HG03135 (cell line): ENCODE measurements around the gene PRMT1.

Experiments
- ATAC-seq: cut with Tn5 transposase; IDR thresholded peaks from one replicate; pipeline ENCODE4 v1.9.1; 2021; ENCODE audit warnings: mild to moderate bottlenecking, moderate library complexity; ENCODE audit not compliant: unreplicated experiment

Gene PRMT1

GRCh38 chr19:49687566-49688316 is 10.7 kb downstream of the PRMT1 start:
- no peak for ATAC-seq

GRCh38 chr19:49688531-49689132 is 11.6 kb downstream of the PRMT1 start:
- no peak for ATAC-seq

- ATAC-seq = no peak
Observed at GRCh38 chr19:49689133-49690078, 12.3 kb downstream of the PRMT1 start, which contains the start of gene ADM5. Gene ADM5, plus strand, starts transcription at chr19:49689594. Its CDS starts 244 bp downstream, at chr19:49689838.

DNA sequence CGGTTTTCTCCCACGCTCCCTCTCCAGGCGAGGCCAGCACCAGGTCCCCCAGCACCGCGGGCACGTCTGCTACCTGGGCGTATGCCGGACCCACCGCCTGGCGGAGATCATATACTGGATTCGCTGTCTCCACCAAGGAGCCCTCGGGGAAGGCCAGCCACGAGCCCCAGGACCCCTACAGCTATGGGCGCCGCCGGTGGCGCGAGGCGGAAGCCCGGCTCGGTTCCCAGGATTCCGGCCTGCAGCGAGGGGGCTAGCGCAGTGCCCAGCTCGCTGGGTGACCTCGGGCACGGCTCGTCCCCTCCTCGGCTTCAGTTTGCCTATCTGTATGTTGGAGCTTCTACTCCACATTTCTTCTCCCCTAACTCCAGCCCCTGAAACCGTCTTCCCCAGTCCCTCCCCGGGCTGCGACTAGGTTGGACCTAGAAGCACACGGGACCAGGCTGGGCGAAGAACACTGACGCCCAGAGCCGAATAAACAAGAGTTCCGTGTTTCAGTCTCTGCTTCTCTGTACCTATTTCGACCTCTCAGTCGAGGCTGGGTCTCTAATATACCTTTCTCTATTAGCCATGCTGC is 13.1 kb downstream of the PRMT1 start:
- no peak for ATAC-seq

GRCh38 chr19:49690656-49691242 is 13.7 kb downstream of the PRMT1 start, which contains the start of gene CPT1C:
Gene CPT1C, plus strand, starts transcription at chr19:49691116. Its CDS starts 1,137 bp downstream, at chr19:49692253.
- no peak for ATAC-seq

DNA sequence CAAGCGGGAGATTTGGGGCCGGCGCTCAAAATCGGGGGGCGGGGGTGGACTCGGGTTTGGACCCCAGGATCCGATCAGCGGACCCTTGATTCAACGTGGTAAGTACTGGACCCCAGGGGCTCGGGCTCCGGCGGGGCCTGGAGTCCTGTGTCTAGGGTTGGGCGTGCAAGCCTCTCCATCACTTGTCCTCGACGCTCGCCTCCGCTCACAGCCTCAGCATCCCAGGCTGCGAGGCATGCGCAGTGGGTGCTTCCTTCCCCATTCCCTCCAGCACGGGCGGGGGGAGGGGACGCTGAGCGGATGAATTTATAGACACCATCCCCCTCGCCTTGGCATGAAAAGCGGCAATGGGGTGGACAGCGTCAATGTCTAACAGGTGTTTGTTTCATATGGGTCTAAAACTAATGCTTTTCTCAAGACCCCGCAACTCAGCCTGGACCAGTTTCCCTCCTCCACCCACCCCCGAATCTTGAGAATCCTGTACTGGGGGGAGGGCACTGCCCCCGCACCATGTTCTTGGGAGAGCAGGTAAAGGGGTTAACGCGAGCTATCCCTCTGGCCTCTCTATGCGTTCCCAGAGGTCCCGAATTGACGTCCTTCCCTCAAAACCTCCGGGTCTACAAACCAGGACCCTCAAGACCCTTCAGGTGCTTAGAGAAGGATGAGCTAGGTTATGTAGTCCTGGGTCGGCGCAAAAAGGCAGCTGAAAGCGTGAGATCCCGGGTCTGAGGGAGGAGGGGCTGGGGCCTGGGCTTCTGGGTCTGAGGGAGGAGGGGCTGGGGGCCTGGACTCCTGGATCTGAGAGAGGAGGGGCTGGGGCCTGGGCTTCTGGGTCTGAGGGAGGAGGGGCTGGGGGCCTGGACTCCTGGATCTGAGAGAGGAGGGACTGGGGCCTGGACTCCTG is 14.4 kb downstream of the PRMT1 start:
- ATAC-seq = no peak

- ATAC-seq = no peak
Observed at GRCh38 chr19:49692147-49692506, 15.1 kb downstream of the PRMT1 start.

DNA sequence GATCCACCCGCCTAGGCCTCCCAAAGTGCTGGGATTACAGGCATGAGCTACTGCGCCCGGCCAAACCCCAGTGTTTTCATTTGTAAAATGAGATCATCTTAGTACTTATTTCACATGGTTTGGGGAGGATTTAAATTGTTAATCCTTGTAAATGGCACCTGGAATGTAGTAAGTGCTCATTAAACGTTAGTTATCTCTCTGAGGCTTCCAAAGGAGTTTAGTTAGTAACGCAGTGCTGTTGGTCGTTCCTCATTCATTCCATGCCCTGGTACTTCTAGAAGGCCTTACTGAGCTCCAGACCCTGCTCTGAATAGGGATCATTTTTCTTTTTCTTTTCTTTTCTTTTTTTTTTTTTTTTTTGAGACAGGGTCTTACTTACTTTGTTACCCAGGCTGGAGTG is 19.0 kb downstream of the PRMT1 start:
- no peak for ATAC-seq

DNA sequence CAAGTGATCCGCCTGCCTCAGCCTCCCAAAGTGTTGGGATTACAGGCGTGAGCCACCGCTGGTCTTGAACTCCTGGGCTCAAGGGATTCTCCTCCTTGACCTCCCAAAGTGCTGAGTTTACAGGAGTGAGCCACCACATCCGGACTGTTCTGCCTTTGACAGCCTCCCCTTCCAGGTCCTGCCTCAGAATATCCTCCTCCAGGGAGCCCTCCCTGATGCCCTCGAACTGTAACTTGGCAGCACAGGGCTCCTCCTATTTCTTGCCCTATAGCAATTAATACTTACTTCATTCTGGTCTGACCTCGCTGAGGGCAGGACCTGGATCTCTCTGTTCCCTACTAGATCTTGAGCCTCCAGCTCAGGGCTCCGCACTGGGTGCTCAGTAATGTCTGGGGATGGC is 19.8 kb downstream of the PRMT1 start:
- no peak for ATAC-seq

GRCh38 chr19:49699364-49699763 is 22.3 kb downstream of the PRMT1 start:
- ATAC-seq = no peak

GRCh38 chr19:49700563-49700962 is 23.5 kb downstream of the PRMT1 start:
- ATAC-seq = no peak

DNA sequence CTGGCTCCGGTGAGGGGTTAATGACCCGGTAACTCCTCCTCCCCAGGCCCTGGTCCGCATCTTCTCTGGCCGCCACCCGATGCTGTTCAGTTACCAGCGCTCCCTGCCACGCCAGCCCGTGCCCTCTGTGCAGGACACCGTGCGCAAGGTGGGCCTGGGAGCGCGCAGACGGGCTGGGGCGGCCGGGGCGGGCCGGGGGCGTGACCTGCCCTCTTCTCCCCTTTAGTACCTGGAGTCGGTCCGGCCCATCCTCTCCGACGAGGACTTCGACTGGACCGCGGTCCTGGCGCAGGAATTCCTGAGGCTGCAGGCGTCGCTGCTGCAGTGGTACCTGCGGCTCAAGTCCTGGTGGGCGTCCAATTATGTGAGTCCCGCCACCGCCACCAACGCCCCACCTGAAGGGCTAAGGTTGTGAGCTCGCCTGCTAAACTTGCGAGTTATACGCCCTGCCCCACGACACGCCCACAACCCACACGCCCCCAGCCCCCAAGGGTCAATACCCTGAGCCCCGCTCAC is 24.3 kb downstream of the PRMT1 start:
- no peak for ATAC-seq

- ATAC-seq = no peak
Observed at GRCh38 chr19:49704888-49705642, 28.0 kb downstream of the PRMT1 start.

DNA sequence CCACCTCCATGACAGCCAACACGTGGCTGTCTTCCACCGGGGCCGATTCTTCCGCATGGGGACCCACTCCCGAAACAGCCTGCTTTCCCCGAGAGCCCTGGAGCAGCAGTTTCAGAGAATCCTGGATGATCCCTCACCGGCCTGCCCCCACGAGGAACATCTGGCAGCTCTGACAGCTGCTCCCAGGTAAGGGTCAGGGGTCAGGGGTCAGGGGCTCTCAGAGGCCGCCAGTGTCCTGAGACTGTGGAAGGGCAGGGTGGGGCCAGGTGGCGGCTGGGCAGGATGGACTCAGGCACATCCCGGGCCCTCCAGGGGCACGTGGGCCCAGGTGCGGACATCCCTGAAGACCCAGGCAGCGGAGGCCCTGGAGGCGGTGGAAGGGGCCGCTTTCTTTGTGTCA is 28.8 kb downstream of the PRMT1 start:
- ATAC-seq = no peak

- ATAC-seq = no peak
Observed at GRCh38 chr19:49710372-49710951, 33.4 kb downstream of the PRMT1 start.

GRCh38 chr19:49712397-49712859 is 35.4 kb downstream of the PRMT1 start:
- ATAC-seq = no peak

GRCh38 chr19:49713236-49713845 is 36.3 kb downstream of the PRMT1 start:
- ATAC-seq = no peak

GRCh38 chr19:49716154-49716553 is 39.1 kb downstream of the PRMT1 start:
- ATAC-seq = no peak
